ENCODE data around the gene CCDC110. TPM values are rescaled to one million over a fixed set of nuclear protein-coding genes. Genes with fewer than 3 reads are reported as not detected.
A peak's percentile ranks its signal among the peaks of the same experiment; 100 is the strongest.

The CCDC110 gene
- total and polyA plus RNA-seq, 9 of the 15 experiments (the other 6 are each of a cell fraction or from before 2014, with no cell fraction given), result 0.04 to 0.35 (median 0.07) TPM; not detected in 4

DNA sequence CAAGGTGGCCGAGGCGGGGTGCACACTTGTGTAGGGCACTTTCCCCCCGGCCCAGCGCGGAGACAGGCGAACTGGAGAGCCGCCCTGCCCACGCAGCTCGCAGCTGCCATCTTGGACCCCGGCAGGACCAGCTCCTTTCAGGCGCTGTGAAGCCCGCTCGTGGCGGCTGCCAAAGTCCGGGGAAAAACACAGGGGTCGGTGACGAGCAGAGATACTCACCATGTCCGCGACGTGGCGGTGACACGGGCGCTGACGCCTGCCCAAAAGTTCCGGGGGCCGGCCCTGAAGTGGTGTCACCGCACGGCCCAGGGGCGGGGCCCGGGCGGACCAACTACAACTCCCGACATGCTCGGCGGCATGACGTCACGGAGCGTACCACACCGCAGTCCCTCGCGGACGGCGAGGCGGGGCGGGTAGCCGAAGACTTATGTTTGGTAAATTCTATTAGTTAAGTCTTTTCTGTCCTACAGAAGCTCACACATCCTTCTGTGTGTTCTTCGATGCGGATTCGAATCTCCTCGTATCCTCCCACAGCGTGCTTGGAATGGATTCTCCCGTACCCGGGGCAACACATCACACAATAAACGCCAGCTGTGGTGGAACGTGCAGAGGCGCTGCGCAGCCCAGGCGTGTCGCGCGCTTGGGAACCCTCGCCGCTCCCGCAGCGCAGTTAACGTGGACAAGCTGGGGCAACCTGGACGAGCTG is 45.7 kb downstream of the CCDC110 start, which contains the start of gene UFSP2 (continued):
- TF ChIP-seq GABPB2 (CRISPR knock-in tag; conservative IDR thresholded peaks at IDR 0.05) (no peak), SMC3 (conservative IDR thresholded peaks at IDR 0.05; ENCODE audit: insufficient read depth, low read depth, low read length) (no peak), ZC3H11A (IDR thresholded peaks at IDR 0.05; ENCODE audit: low read depth, low read length) (no peak), ZFX (CRISPR knock-in tag; IDR thresholded peaks at IDR 0.05) (peak; percentile 93), SAFB2 (IDR thresholded peaks at IDR 0.05; ENCODE audit: borderline replicate concordance, low read depth, low read length, severe bottlenecking) (no peak), CHD1 (IDR thresholded peaks at IDR 0.05; ENCODE audit: low read length) (no peak), GTF3C2 (IDR thresholded peaks at IDR 0.05; ENCODE audit: borderline replicate concordance, extremely low read depth, insufficient read length) (no peak), ZNF589 (CRISPR knock-in tag; IDR thresholded peaks at IDR 0.05; ENCODE audit: low read depth) (0 out of 2 replicates have a peak, but pooled peaks have one; percentile 15), FUS (optimal IDR thresholded peaks at IDR 0.05; ENCODE audit: low read depth, low read length) (peak; percentile 35), ERF (CRISPR knock-in tag; IDR thresholded peaks at IDR 0.05) (no peak), PREB (CRISPR knock-in tag; IDR thresholded peaks at IDR 0.05) (no peak; the same call in 1 of the 2 replicates), RFX1 (IDR thresholded peaks at IDR 0.05) (peak; percentile 97), ZEB2 (IDR thresholded peaks at IDR 0.05) (no peak), ZFPM2 (CRISPR knock-in tag; IDR thresholded peaks at IDR 0.05) (no peak), PBX2 (CRISPR knock-in tag; IDR thresholded peaks at IDR 0.05; ENCODE audit: low read depth) (no peak), PBX2 (tag; conservative IDR thresholded peaks at IDR 0.05; ENCODE audit: low read depth) (no peak)
- TF ChIP-seq, protein P1, sequence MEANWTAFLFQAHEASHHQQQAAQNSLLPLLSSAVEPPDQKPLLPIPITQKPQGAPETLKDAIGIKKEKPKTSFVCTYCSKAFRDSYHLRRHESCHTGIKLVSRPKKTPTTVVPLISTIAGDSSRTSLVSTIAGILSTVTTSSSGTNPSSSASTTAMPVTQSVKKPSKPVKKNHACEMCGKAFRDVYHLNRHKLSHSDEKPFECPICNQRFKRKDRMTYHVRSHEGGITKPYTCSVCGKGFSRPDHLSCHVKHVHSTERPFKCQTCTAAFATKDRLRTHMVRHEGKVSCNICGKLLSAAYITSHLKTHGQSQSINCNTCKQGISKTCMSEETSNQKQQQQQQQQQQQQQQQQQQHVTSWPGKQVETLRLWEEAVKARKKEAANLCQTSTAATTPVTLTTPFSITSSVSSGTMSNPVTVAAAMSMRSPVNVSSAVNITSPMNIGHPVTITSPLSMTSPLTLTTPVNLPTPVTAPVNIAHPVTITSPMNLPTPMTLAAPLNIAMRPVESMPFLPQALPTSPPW (CRISPR knock-in tag; IDR thresholded peaks at IDR 0.05), result peak; percentile 37; the same call in 1 of the 2 replicates
- TF ChIP-seq, protein P2, sequence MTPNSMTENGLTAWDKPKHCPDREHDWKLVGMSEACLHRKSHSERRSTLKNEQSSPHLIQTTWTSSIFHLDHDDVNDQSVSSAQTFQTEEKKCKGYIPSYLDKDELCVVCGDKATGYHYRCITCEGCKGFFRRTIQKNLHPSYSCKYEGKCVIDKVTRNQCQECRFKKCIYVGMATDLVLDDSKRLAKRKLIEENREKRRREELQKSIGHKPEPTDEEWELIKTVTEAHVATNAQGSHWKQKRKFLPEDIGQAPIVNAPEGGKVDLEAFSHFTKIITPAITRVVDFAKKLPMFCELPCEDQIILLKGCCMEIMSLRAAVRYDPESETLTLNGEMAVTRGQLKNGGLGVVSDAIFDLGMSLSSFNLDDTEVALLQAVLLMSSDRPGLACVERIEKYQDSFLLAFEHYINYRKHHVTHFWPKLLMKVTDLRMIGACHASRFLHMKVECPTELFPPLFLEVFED (CRISPR knock-in tag; conservative IDR thresholded peaks at IDR 0.05), result no peak

All from K562 (cell line).